Stimulated activated CD8-positive, alpha-beta memory T cell treated with anti-CD3 and anti-CD28 coated beads, Interleukin-7, amount 100 ng/mL, for 1 hour (primary cell): ENCODE results near the gene ESCO1.
"Not testable (repeated sequence)": the region's sequence is repeated elsewhere in the genome, so short reads cannot be mapped to it uniquely, and the experiment has no call there.

ENCODE experiments used
- DNase-seq, 2 donors: peaks; one replicate each; pipeline ENCODE4 v3.0.0-alpha.2; 2020; ENCODE audit warnings: low read depth in 2 of 2

The ESCO1 gene

GRCh38 chr18:21600526-21601410 lies at the start of gene ESCO1:
Gene ESCO1, minus strand, starts transcription at chr18:21600704. Its CDS starts 25,861 bp downstream, at chr18:21574843.
- peak; percentile 82 to 88 for DNase-seq

- not testable (repeated sequence) for DNase-seq
Measured at GRCh38 chr18:21640375-21640774, 39.9 kb upstream of the ESCO1 start.

GRCh38 chr18:21638822-21639221 lies 38.3 kb upstream of the ESCO1 start:
- no peak for DNase-seq

GRCh38 chr18:21636769-21637168 lies 36.3 kb upstream of the ESCO1 start:
- no peak for DNase-seq

GRCh38 chr18:21634588-21635199 lies 34.2 kb upstream of the ESCO1 start:
- no peak for DNase-seq

- no peak for DNase-seq
Measured at GRCh38 chr18:21632393-21632792, 31.9 kb upstream of the ESCO1 start.

GRCh38 chr18:21629089-21629832 lies 28.8 kb upstream of the ESCO1 start:
- no peak for DNase-seq

GRCh38 chr18:21621640-21622039 lies 21.1 kb upstream of the ESCO1 start:
- not testable (repeated sequence) for DNase-seq

- DNase-seq = peak; percentile 78 to 83
Measured at GRCh38 chr18:21612125-21613039, 11.9 kb upstream of the ESCO1 start, which contains the start of gene SNRPD1. Gene SNRPD1, plus strand, starts transcription at chr18:21612314. Its CDS starts 116 bp downstream, at chr18:21612430.

- DNase-seq = not testable (repeated sequence)
Measured at GRCh38 chr18:21611401-21612124, 11.1 kb upstream of the ESCO1 start.

- no peak for DNase-seq
Measured at GRCh38 chr18:21605213-21605612, 4.7 kb upstream of the ESCO1 start.

GRCh38 chr18:21604671-21605070 lies 4.2 kb upstream of the ESCO1 start:
- DNase-seq = no peak

GRCh38 chr18:21602299-21602587 lies 1.7 kb upstream of the ESCO1 start:
- no peak for DNase-seq

- DNase-seq = peak in 1 of 2 donors; percentile 19
Measured at GRCh38 chr18:21599585-21600525, 649 bp downstream of the ESCO1 start.

- DNase-seq = no peak
Measured at GRCh38 chr18:21598726-21599584, 1.5 kb downstream of the ESCO1 start.

- no peak for DNase-seq
Measured at GRCh38 chr18:21597620-21598019, 2.9 kb downstream of the ESCO1 start.

- no peak for DNase-seq
Measured at GRCh38 chr18:21593540-21594257, 6.8 kb downstream of the ESCO1 start.

- DNase-seq = not testable (repeated sequence)
Measured at GRCh38 chr18:21592361-21592760, 8.1 kb downstream of the ESCO1 start.
